HepG2 (cell line): ENCODE data around the gene GATA5. TPM values are rescaled to one million over a fixed set of nuclear protein-coding genes. Genes with fewer than 3 reads are reported as not detected.

Experiments used
- ATF7 ChIP-seq, 2 experiments: fragments of 450-650 bp in 1 of 2; sonication (generic) in 1 of 2; formaldehyde crosslinking in 1 of 2; IDR thresholded peaks; 2 replicates each; pipeline versions ENCODE4 v1.4.0 to v1.6.1; 2016 to 2020; ENCODE audit warnings: antibody characterized with exemption in 1 of 2, mild to moderate bottlenecking in 1 of 2, missing genetic modification reagents in 1 of 2
- MAZ ChIP-seq, 2 experiments: sonication (generic) in 1 of 2; formaldehyde crosslinking in 1 of 2; IDR thresholded peaks; 2 replicates each; pipeline versions ENCODE4 v1.5.0 to v1.6.1; 2012 to 2020; ENCODE audit warnings: low read depth in 2 of 2, mild to moderate bottlenecking in 2 of 2, borderline replicate concordance in 1 of 2, improper control_type of control experiment in 1 of 2, low read length in 1 of 2, missing genetic modification reagents in 1 of 2, moderate library complexity in 1 of 2
- PATZ1 ChIP-seq: sonication (generic); formaldehyde crosslinking; IDR thresholded peaks from 2 replicates; pipeline ENCODE4 v1.4.0; 2020; ENCODE audit warnings: missing genetic modification reagents
- POGK ChIP-seq: sonication (generic); formaldehyde crosslinking; conservative IDR thresholded peaks from 2 replicates; pipeline ENCODE4 v1.8.0; 2022; ENCODE audit warnings: mild to moderate bottlenecking, moderate library complexity, missing genetic modification reagents
- REPIN1 ChIP-seq: sonication (generic); formaldehyde crosslinking; IDR thresholded peaks from 2 replicates; pipeline ENCODE4 v1.8.0; 2022; ENCODE audit warnings: missing genetic modification reagents, low read depth, mild to moderate bottlenecking, borderline replicate concordance
- ZBED4 ChIP-seq: sonication (generic); formaldehyde crosslinking; IDR thresholded peaks from 2 replicates; pipeline ENCODE4 v1.4.0; 2020; ENCODE audit warnings: missing genetic modification reagents, borderline replicate concordance
- ZBTB7B ChIP-seq: sonication (generic); formaldehyde crosslinking; IDR thresholded peaks from 2 replicates; pipeline ENCODE4 v1.4.0; 2020; ENCODE audit warnings: missing genetic modification reagents
- ZFP36L1 ChIP-seq: sonication (generic); formaldehyde crosslinking; IDR thresholded peaks from 2 replicates; pipeline ENCODE4 v1.8.0; 2022; ENCODE audit warnings: mild to moderate bottlenecking, missing genetic modification reagents, moderate library complexity
- ZMYM2 ChIP-seq: sonication (generic); formaldehyde crosslinking; IDR thresholded peaks from 2 replicates; pipeline ENCODE4 v1.8.0; 2022; ENCODE audit warnings: mild to moderate bottlenecking, missing genetic modification reagents
- ZNF230 ChIP-seq: sonication (generic); formaldehyde crosslinking; IDR thresholded peaks from 2 replicates; pipeline ENCODE4 v1.4.0; 2020; ENCODE audit warnings: mild to moderate bottlenecking, missing genetic modification reagents
- ZNF687 ChIP-seq: sonication (generic); formaldehyde crosslinking; IDR thresholded peaks from 2 replicates; pipeline ENCODE4 v1.5.1; 2020; ENCODE audit warnings: mild to moderate bottlenecking, missing genetic modification reagents, moderate library complexity
- ZNF740 ChIP-seq: sonication (generic); formaldehyde crosslinking; IDR thresholded peaks from 2 replicates; pipeline ENCODE4 v1.4.0; 2020; ENCODE audit warnings: missing genetic modification reagents
- ZNF83 ChIP-seq: sonication (generic); formaldehyde crosslinking; IDR thresholded peaks from 2 replicates; pipeline ENCODE4 v1.4.0; 2020; ENCODE audit warnings: missing genetic modification reagents, mild to moderate bottlenecking, borderline replicate concordance
- polyA plus RNA-seq, 8 experiments: library from polyadenylated mRNA; depleted of rRNA in 3 of 8; stranded (reverse) in 7 of 8; unstranded in 1 of 8; fragments of >200 nt; fragmentation: Illumina TruSeq in 4 of 8; extraction: Trizol in 4 of 8; gene quantifications; 2 replicates each; pipeline versions ENCODE4 v1.2.1 to v1.2.3, GENCODE V29; 2011 to 2016; ENCODE audit warnings: low read depth in 4 of 8, missing spikeins in 1 of 8, mixed read lengths in 1 of 8; ENCODE audit not compliant: insufficient read depth in 1 of 8
- total RNA-seq, 5 experiments: library from RNA; depleted of rRNA; stranded (reverse); fragments of >200 nt; fragmentation: Illumina TruSeq; extraction: Trizol; gene quantifications; 2 replicates each; pipeline ENCODE4 v1.2.3, GENCODE V29; 2016; ENCODE audit warnings: low read depth in 1 of 5

Gene GATA5
- total and polyA plus RNA-seq, 2 of the 13 experiments (the other 11 are each of a cell fraction or from before 2014, with no cell fraction given): 0.12 to 0.20 TPM

GRCh38 chr20:62496568-62497218 is 20.9 kb upstream of the GATA5 start (continued):
- TF ChIP-seq ZNF687 (CRISPR knock-in tag) (peak; percentile 16; the same call in 1 of the 2 replicates), ZBTB7B (peak; percentile 50; the same call in 1 of the 2 replicates), MAZ (IDR thresholded peaks at IDR 0.05; ENCODE audit: borderline replicate concordance, low read depth, low read length) (no peak), MAZ (CRISPR knock-in tag; IDR thresholded peaks at IDR 0.05; ENCODE audit: low read depth) (peak; percentile 41; the same call in 1 of the 2 replicates), ATF7 (IDR thresholded peaks at IDR 0.05) (no peak), ATF7 (CRISPR knock-in tag; IDR thresholded peaks at IDR 0.05) (peak; percentile 64; the same call in 1 of the 2 replicates), ZBED4 (CRISPR knock-in tag) (0 out of 2 replicates have a peak, but pooled peaks have one; percentile 15), PATZ1 (peak; percentile 82), ZNF83 (CRISPR knock-in tag) (peak; percentile 50; the same call in 1 of the 2 replicates), POGK (CRISPR knock-in tag) (0 out of 2 replicates have a peak, but pooled peaks have one; percentile 25), ZNF230 (CRISPR knock-in tag) (0 out of 2 replicates have a peak, but pooled peaks have one; percentile 44), ZNF740 (peak; percentile 86), ZMYM2 (CRISPR knock-in tag) (no peak), ZFP36L1 (CRISPR knock-in tag) (no peak), REPIN1 (CRISPR knock-in tag) (0 out of 2 replicates have a peak, but pooled peaks have one; percentile 24)
